GM23338 (cell line): ENCODE data around the gene OBSCN. TPM values are rescaled to one million over a fixed set of nuclear protein-coding genes. Genes with fewer than 3 reads are reported as not detected.

Experiments used
- ATAC-seq: fragments of 200-7000 bp; cut with Tn5 transposase; 3 replicates; pipeline ENCODE4 v1.9.1; 2020
- DNase-seq: peaks from one replicate; pipeline ENCODE4 v3.0.0-alpha.2; 2015; ENCODE audit warnings: low spot score
- H2AFZ ChIP-seq: fragments of 200-600 bp; sonication (generic); 2 replicates; pipeline ENCODE4 v1.8.0; 2016; ENCODE audit warnings: antibody characterized with exemption, mild to moderate bottlenecking, moderate library complexity
- H3F3A ChIP-seq: fragments of 200-600 bp; sonication (generic); replicated peaks from 2 replicates; pipeline ENCODE4 v1.8.0; 2017; ENCODE audit warnings: antibody characterized with exemption, mixed run types, low read depth
- H3K27ac ChIP-seq: fragments of 200-600 bp; sonication (generic); 2 replicates; pipeline ENCODE4 v1.6.1; 2016; ENCODE audit warnings: low read depth
- H3K27me3 ChIP-seq: fragments of 200-600 bp; sonication (generic); 2 replicates; pipeline ENCODE4 v1.8.0; 2016; ENCODE audit warnings: mild to moderate bottlenecking, mixed run types, moderate library complexity; ENCODE audit not compliant: insufficient read depth
- H3K36me3 ChIP-seq: fragments of 200-600 bp; sonication (generic); 2 replicates; pipeline ENCODE4 v1.8.0; 2016; ENCODE audit warnings: mild to moderate bottlenecking; ENCODE audit not compliant: insufficient read depth
- H3K4me1 ChIP-seq: fragments of 200-600 bp; sonication (generic); 2 replicates; pipeline ENCODE4 v1.8.0; 2016; ENCODE audit warnings: mild to moderate bottlenecking, moderate library complexity; ENCODE audit not compliant: insufficient read depth
- H3K4me2 ChIP-seq: fragments of 200-600 bp; sonication (generic); 2 replicates; pipeline ENCODE4 v1.7.1; 2017; ENCODE audit warnings: mixed run types
- H3K4me3 ChIP-seq: fragments of 200-600 bp; sonication (generic); 2 replicates; pipeline ENCODE4 v1.6.1; 2016; ENCODE audit warnings: mixed run types
- H3K79me2 ChIP-seq: fragments of 200-600 bp; sonication (generic); replicated peaks from 2 replicates; pipeline ENCODE4 v1.8.0; 2017; ENCODE audit warnings: mild to moderate bottlenecking; ENCODE audit not compliant: insufficient read depth
- H3K9me2 ChIP-seq: fragments of 200-600 bp; sonication (generic); 2 replicates; pipeline ENCODE4 v1.8.0; 2017; ENCODE audit not compliant: insufficient read depth
- H4K20me1 ChIP-seq: fragments of 200-600 bp; sonication (generic); replicated peaks from 2 replicates; pipeline ENCODE4 v1.8.0; 2017; ENCODE audit warnings: mild to moderate bottlenecking; ENCODE audit not compliant: insufficient read depth
- H3K27ac Mint-ChIP-seq: 2 replicates; pipeline ENCODE4 v1.8.0; 2020; ENCODE audit warnings: inconsistent platforms, mild to moderate bottlenecking, moderate library complexity, mixed read lengths
- H3K27me3 Mint-ChIP-seq: 3 replicates; pipeline ENCODE4 v1.8.0; 2022; ENCODE audit warnings: low read depth, mild to moderate bottlenecking, moderate library complexity, mixed read lengths, inconsistent platforms; ENCODE audit not compliant: insufficient read depth, poor library complexity
- H3K36me3 Mint-ChIP-seq: 3 replicates; pipeline ENCODE4 v1.8.0; 2021; ENCODE audit warnings: low read depth, mild to moderate bottlenecking, inconsistent platforms, moderate library complexity, mixed read lengths
- H3K4me1 Mint-ChIP-seq: 3 replicates; pipeline ENCODE4 v1.8.0; 2020; ENCODE audit warnings: mild to moderate bottlenecking, inconsistent platforms, mixed read lengths
- H3K4me3 Mint-ChIP-seq: 3 replicates; pipeline ENCODE4 v1.8.0; 2021; ENCODE audit warnings: moderate library complexity, mild to moderate bottlenecking, inconsistent platforms, mixed read lengths
- H3K9me3 Mint-ChIP-seq: 3 replicates; pipeline ENCODE4 v1.8.0; 2020; ENCODE audit warnings: moderate library complexity, mild to moderate bottlenecking, inconsistent platforms, mixed read lengths
- CREB1 ChIP-seq: fragments of 250-450 bp; sonication (Bioruptor Pico); IDR thresholded peaks from 2 replicates; pipeline ENCODE4 v1.5.0; 2020; ENCODE audit warnings: low read depth, mild to moderate bottlenecking, moderate library complexity
- ETS1 ChIP-seq: IDR thresholded peaks from 2 replicates; pipeline ENCODE4 v1.6.1; 2016; ENCODE audit warnings: antibody characterized with exemption
- EZH2 ChIP-seq: fragments of 200-600 bp; sonication (generic); IDR thresholded peaks from one replicate; pipeline ENCODE4 v1.8.0; 2017; ENCODE audit warnings: antibody characterized with exemption, mild to moderate bottlenecking, low read depth; ENCODE audit not compliant: unreplicated experiment
- EZH2phosphoT487 ChIP-seq: fragments of 200-600 bp; sonication (generic); IDR thresholded peaks from one replicate; pipeline ENCODE4 v1.8.1; 2018; ENCODE audit warnings: antibody characterized with exemption; ENCODE audit not compliant: unreplicated experiment
- JUNB ChIP-seq: IDR thresholded peaks from one replicate; pipeline ENCODE4 v1.6.1; 2016; ENCODE audit warnings: antibody characterized with exemption; ENCODE audit not compliant: unreplicated experiment
- NANOG ChIP-seq: IDR thresholded peaks from 2 replicates; pipeline ENCODE4 v1.6.1; 2016; ENCODE audit warnings: antibody characterized with exemption, borderline replicate concordance
- POLR2AphosphoS5 ChIP-seq: IDR thresholded peaks from 2 replicates; pipeline ENCODE4 v1.6.1; 2016; ENCODE audit warnings: antibody characterized with exemption, low read depth
- REST ChIP-seq: IDR thresholded peaks from one replicate; pipeline ENCODE4 v1.6.1; 2018; ENCODE audit warnings: antibody characterized with exemption; ENCODE audit not compliant: unreplicated experiment
- STAT1 ChIP-seq: IDR thresholded peaks from one replicate; pipeline ENCODE4 v1.6.1; 2016; ENCODE audit warnings: antibody characterized with exemption; ENCODE audit not compliant: unreplicated experiment
- ZNF114 ChIP-seq: fragments of 250-450 bp; sonication (Bioruptor Pico); IDR thresholded peaks from 2 replicates; pipeline ENCODE4 v1.5.0; 2020; ENCODE audit warnings: mild to moderate bottlenecking, moderate library complexity
- ZNF331 ChIP-seq: fragments of 250-450 bp; sonication (Bioruptor Pico); IDR thresholded peaks from 2 replicates; pipeline ENCODE4 v1.5.0; 2020; ENCODE audit warnings: low read depth, mild to moderate bottlenecking, moderate library complexity
- ZNF462 ChIP-seq: fragments of 250-450 bp; sonication (Bioruptor Pico); IDR thresholded peaks from 2 replicates; pipeline ENCODE4 v1.5.0; 2020; ENCODE audit warnings: mild to moderate bottlenecking, moderate library complexity
- polyA plus RNA-seq: library from polyadenylated mRNA; unstranded; fragments of >200 nt; fragmentation: Nextera tagmentation; extraction: Ambion mirVana; gene quantifications from 2 replicates; pipeline ENCODE4 v1.2.1, GENCODE V29; 2016
- total RNA-seq: library from RNA; depleted of rRNA; stranded (reverse); fragments of >200 nt; shearing (Covaris generic); gene quantifications from 2 replicates; pipeline ENCODE4 v1.2.3, GENCODE V29; 2014
- TF ChIP-seq, protein P1 (sequence below), 2 experiments: fragments of 200-600 bp in 1 of 2; sonication (generic) in 1 of 2; conservative IDR thresholded peaks; 2 replicates each; pipeline versions ENCODE4 v1.5.1 to v1.6.1; 2016 to 2017; ENCODE audit warnings: antibody characterized with exemption in 2 of 2, low read depth in 2 of 2, mild to moderate bottlenecking in 2 of 2, moderate library complexity in 1 of 2

OBSCN gene
- total and polyA plus RNA-seq, 2 experiments from 2014 or later, result 8.4 to 38.5 TPM

DNA sequence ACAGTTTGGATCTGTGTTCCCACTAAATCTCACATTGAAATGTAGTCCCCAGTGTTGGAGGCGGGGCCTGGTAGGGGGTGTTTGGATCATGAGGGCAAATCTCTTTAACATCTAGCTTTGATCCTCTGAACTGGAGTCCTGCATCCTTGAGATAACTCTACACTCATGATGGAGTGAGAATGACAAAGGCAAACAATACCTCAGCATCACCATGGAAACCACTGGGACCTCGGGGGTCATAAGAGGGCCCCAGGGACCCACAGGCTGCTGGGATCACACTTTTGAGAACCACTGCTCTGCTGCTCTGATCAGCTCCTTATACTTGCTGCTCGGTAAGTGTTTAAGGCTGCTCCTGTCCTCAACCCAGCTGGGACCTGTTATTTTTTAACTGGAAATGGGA is 13.4 kb upstream of the OBSCN start:
- DNase-seq (no peak), ATAC-seq (no peak)
- Histone ChIP-seq H3K4me2 (no peak overlapping the region), H3K9me2 (0 out of 2 replicates have a peak, but pooled peaks cover 3% of the 10 kb centered on the region), H2AFZ (no peak overlapping the region), H3K36me3 (no peaks in the 10 kb centered on the region), H3K27me3 (no peaks in the 10 kb centered on the region), H3F3A (no peaks in the 10 kb centered on the region), H3K4me1 (no peaks in the 10 kb centered on the region), H4K20me1 (no peaks in the 10 kb centered on the region), H3K79me2 (no peaks in the 10 kb centered on the region), H3K4me3 (no peak overlapping the region), H3K27ac (no peak overlapping the region)
- Mint-ChIP-seq H3K27ac (no peak overlapping the region), H3K36me3 (peaks cover 15% of the 10 kb centered on the region), H3K27me3 (peaks cover 4% of the 10 kb centered on the region), H3K4me1 (no peaks in the 10 kb centered on the region; the same call in 2 of the 3 replicates), H3K4me3 (no peak overlapping the region), H3K9me3 (peaks cover 18% of the 10 kb centered on the region)
- TF ChIP-seq, protein P1, sequence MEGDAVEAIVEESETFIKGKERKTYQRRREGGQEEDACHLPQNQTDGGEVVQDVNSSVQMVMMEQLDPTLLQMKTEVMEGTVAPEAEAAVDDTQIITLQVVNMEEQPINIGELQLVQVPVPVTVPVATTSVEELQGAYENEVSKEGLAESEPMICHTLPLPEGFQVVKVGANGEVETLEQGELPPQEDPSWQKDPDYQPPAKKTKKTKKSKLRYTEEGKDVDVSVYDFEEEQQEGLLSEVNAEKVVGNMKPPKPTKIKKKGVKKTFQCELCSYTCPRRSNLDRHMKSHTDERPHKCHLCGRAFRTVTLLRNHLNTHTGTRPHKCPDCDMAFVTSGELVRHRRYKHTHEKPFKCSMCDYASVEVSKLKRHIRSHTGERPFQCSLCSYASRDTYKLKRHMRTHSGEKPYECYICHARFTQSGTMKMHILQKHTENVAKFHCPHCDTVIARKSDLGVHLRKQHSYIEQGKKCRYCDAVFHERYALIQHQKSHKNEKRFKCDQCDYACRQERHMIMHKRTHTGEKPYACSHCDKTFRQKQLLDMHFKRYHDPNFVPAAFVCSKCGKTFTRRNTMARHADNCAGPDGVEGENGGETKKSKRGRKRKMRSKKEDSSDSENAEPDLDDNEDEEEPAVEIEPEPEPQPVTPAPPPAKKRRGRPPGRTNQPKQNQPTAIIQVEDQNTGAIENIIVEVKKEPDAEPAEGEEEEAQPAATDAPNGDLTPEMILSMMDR (conservative IDR thresholded peaks at IDR 0.05; ENCODE audit: low read depth in 2 of 2), result no peak
- no peak for TF ChIP-seq NANOG
- no peak for TF ChIP-seq EZH2phosphoT487
- TF ChIP-seq JUNB, result no peak
- no peak for TF ChIP-seq CREB1
- no peak for TF ChIP-seq ETS1
- TF ChIP-seq REST, result no peak
- TF ChIP-seq ZNF331 (CRISPR knock-in tag), result no peak
- no peak for TF ChIP-seq ZNF114 (CRISPR knock-in tag)
- TF ChIP-seq STAT1, result no peak
- TF ChIP-seq EZH2, result no peak
- no peak for TF ChIP-seq ZNF462 (CRISPR knock-in tag)
- no peak for TF ChIP-seq POLR2AphosphoS5
